ENCODE measurements around the gene FBLN5.

DNA sequence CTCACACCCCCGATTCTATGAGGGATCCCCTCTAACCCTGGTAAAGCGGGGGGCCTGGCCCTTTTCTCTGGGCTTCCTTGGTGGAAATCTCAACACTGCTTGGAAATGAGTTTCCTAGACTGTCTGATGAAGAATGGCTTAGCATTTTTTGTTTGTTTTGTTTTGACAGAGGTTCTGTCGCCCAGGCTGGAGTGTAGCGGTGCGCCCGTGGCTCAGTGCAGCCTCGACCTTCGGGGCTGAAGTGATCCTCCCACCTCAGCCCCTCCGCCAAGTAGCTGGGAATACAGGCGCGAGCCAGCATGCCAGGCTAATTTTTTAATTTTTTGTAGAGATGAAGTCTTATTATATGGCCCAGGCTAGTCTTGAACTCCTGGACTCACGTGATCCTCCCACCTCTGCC lies 110.4 kb downstream of the FBLN5 start:
- TF ChIP-seq, protein P1, sequence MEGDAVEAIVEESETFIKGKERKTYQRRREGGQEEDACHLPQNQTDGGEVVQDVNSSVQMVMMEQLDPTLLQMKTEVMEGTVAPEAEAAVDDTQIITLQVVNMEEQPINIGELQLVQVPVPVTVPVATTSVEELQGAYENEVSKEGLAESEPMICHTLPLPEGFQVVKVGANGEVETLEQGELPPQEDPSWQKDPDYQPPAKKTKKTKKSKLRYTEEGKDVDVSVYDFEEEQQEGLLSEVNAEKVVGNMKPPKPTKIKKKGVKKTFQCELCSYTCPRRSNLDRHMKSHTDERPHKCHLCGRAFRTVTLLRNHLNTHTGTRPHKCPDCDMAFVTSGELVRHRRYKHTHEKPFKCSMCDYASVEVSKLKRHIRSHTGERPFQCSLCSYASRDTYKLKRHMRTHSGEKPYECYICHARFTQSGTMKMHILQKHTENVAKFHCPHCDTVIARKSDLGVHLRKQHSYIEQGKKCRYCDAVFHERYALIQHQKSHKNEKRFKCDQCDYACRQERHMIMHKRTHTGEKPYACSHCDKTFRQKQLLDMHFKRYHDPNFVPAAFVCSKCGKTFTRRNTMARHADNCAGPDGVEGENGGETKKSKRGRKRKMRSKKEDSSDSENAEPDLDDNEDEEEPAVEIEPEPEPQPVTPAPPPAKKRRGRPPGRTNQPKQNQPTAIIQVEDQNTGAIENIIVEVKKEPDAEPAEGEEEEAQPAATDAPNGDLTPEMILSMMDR (conservative IDR thresholded peaks at IDR 0.05; ENCODE audit: low read depth, low read length), result no peak
- TF ChIP-seq BHLHE40 (IDR thresholded peaks at IDR 0.05; ENCODE audit: low read depth, low read length), result no peak
- no peak for TF ChIP-seq MAZ (IDR thresholded peaks at IDR 0.05; ENCODE audit: borderline replicate concordance, low read depth, low read length)
- no peak for TF ChIP-seq POLR2A (IDR thresholded peaks at IDR 0.05; ENCODE audit: low read depth, low read length)
- no peak for TF ChIP-seq MXI1 (IDR thresholded peaks at IDR 0.05; ENCODE audit: borderline replicate concordance, low read depth, low read length)

Measured in IMR-90 (cell line).